PC-3 (cell line): ENCODE measurements around the gene ASL.
"Not testable (repeated sequence)": the region's sequence is repeated elsewhere in the genome, so short reads cannot be mapped to it uniquely, and the experiment has no call there.

Experiments used
- EZH2 ChIP-seq: fragments of 300-600 bp; sonication (generic); IDR thresholded peaks from one replicate; pipeline ENCODE4 v1.6.1; 2017; ENCODE audit warnings: antibody characterized with exemption, mild to moderate bottlenecking, low read length; ENCODE audit not compliant: unreplicated experiment
- EZH2phosphoT487 ChIP-seq: fragments of 300-600 bp; sonication (generic); IDR thresholded peaks from 2 replicates; pipeline ENCODE4 v1.6.1; 2018; ENCODE audit warnings: mild to moderate bottlenecking, antibody characterized with exemption, low read length, borderline replicate concordance
- TF ChIP-seq, protein P1 (sequence below): fragments of 300-600 bp; sonication (generic); conservative IDR thresholded peaks from 2 replicates; pipeline ENCODE4 v1.5.1; 2017; ENCODE audit warnings: antibody characterized with exemption, low read depth, mild to moderate bottlenecking, low read length

DNA sequence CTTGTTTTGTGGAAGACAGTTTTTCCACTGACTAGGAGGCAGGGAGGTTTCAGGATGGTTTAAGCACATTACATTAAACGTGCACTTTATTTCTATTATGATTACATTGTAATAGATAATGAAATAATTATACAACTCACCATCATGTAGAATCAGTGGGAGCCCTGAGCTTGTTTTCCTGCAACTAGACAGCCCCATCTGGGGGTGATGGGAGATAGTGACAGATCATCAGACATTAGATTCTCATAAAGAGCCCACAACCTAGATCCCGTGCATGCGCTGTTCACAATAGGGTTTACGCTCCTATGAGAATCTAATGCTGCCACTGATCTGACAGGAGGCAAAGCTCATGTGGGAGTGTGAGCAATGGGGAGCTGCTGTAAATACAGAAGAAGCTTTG is 25.7 kb upstream of the ASL start:
- TF ChIP-seq, protein P1, sequence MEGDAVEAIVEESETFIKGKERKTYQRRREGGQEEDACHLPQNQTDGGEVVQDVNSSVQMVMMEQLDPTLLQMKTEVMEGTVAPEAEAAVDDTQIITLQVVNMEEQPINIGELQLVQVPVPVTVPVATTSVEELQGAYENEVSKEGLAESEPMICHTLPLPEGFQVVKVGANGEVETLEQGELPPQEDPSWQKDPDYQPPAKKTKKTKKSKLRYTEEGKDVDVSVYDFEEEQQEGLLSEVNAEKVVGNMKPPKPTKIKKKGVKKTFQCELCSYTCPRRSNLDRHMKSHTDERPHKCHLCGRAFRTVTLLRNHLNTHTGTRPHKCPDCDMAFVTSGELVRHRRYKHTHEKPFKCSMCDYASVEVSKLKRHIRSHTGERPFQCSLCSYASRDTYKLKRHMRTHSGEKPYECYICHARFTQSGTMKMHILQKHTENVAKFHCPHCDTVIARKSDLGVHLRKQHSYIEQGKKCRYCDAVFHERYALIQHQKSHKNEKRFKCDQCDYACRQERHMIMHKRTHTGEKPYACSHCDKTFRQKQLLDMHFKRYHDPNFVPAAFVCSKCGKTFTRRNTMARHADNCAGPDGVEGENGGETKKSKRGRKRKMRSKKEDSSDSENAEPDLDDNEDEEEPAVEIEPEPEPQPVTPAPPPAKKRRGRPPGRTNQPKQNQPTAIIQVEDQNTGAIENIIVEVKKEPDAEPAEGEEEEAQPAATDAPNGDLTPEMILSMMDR: not testable (repeated sequence)
- not testable (repeated sequence) for TF ChIP-seq EZH2, EZH2phosphoT487
